GM03348 (cell line): ENCODE measurements around the gene USP28.
"Not testable (repeated sequence)": the region's sequence is repeated elsewhere in the genome, so short reads cannot be mapped to it uniquely, and the experiment has no call there.

Experiments
- DNase-seq: peaks from one replicate; pipeline ENCODE4 v3.0.0; 2012; ENCODE audit warnings: low spot score

USP28 gene, protein sequence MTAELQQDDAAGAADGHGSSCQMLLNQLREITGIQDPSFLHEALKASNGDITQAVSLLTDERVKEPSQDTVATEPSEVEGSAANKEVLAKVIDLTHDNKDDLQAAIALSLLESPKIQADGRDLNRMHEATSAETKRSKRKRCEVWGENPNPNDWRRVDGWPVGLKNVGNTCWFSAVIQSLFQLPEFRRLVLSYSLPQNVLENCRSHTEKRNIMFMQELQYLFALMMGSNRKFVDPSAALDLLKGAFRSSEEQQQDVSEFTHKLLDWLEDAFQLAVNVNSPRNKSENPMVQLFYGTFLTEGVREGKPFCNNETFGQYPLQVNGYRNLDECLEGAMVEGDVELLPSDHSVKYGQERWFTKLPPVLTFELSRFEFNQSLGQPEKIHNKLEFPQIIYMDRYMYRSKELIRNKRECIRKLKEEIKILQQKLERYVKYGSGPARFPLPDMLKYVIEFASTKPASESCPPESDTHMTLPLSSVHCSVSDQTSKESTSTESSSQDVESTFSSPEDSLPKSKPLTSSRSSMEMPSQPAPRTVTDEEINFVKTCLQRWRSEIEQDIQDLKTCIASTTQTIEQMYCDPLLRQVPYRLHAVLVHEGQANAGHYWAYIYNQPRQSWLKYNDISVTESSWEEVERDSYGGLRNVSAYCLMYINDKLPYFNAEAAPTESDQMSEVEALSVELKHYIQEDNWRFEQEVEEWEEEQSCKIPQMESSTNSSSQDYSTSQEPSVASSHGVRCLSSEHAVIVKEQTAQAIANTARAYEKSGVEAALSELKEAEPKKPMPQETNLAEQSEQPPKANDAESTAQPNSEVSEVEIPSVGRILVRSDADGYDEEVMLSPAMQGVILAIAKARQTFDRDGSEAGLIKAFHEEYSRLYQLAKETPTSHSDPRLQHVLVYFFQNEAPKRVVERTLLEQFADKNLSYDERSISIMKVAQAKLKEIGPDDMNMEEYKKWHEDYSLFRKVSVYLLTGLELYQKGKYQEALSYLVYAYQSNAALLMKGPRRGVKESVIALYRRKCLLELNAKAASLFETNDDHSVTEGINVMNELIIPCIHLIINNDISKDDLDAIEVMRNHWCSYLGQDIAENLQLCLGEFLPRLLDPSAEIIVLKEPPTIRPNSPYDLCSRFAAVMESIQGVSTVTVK

DNA sequence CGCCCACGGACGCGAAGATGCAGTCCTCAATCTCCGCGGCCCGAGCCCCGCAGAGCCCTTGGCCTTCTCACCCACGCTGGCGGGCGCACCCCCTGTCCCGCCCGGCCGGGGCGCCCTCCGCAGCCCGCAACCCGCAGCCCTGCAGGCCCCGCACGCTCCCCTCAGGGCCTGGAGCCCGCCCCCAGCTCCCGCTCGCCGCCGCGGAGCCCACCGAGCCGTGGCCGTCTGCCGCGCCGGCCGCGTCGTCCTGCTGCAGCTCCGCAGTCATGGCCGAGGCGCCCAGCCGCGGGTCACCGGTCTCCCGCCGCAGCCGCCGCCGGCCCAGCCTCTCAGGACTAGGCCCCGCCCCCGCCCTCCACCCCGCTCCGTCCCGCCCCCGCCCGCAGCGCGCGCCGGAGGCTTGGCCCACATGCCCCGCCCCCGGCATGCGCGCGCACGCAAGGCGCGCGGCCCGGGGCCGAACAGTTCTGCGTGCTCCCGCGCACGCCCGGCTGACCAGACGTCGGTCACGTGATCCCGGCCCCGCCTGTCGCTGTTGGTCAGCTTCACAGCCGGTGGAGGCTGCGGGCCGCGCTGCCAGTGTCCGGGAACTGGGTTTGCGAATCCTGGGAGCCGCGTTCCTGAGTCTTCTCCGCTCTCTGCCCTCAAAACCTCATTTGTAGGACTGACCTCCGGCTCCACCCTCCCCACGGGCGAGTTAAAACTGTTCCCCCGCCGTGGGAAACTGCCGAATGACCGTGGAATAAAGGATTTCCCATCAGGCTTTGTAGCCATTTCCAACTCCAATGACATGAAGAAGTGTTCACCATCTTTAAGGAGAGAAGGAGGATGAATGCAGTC, at the start of gene USP28:
TSS of gene USP28 (minus strand) at position 339 of the 840 bp plus-strand sequence. CDS start at position 268, 71 bp downstream.
- DNase-seq, result peak; percentile 100

DNA sequence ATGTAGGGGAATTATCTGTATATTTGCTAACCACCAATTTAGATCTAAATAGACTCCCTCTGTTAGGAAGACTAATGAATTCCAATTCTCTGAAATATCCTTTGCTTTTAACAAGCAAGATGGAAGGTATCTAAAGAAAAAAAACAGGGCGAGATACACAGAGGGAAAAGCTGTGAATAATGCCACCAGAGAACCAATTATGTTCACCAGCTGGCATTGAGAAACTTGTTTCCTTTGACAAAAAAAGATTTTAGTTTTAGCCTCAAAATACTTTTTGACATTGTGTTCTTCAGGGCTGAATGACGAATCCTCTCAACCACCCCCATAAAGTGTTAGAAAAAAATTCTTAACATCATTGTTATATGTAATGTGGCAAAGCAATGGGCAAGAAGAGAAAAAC, 48.2 kb upstream of the USP28 start:
- no peak for DNase-seq

DNA sequence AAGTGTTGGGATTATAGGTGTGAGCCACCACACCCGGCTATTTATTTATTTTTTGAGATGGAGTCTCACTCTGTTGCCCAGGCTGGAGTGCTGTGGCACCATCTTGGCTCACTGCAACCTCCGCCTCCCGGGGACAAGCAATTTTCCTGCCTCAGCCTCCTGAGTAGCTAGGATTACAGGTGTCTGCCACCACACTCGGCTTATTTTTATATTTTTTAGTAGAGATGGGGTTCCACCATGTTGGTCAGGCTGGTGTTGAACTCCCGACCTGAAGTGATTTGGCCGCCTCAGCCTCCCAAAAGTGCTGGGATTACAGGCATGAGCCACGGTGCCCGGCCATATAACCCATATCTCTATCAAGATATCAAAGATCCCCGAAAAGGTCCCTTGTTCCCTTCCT, 36.1 kb upstream of the USP28 start:
- DNase-seq, result not testable (repeated sequence)

DNA sequence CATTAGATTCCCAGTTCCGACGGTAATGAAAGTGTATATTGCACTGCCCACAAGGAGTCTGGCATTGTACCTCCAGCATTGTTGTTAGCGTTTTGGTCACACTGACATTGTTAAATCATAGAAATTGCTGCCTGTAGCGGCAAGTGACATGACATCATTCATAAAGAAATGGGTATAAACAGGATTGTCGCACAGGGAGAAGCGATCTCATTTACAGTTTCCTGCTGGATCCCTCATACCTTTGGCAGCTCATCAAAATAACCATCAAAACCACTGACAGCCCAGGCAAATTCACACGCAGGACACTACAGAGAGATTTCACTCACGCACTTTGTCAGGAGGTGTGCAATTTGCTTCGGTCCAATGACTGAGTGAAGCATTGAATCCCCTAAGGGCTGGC, 32.7 kb upstream of the USP28 start:
- no peak for DNase-seq

DNA sequence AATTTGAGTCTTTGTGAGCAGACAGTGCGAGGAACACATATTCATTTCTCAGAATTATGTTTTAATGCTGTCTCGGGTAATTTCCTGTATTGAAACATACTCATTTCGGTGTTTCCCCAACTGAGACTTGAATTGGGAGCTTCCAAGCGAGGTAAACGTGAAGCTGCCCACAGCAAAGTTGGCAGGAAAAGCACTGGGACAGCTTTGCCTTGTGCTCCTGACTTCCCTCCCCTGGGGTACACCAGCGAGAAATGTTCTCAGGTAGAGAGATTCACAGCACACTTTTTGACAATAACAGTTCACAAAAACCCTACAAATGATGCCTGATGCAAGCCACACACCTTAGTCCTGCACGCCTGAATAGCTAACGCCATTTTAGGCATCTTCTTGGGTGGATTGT, 32.3 kb upstream of the USP28 start:
- no peak for DNase-seq

DNA sequence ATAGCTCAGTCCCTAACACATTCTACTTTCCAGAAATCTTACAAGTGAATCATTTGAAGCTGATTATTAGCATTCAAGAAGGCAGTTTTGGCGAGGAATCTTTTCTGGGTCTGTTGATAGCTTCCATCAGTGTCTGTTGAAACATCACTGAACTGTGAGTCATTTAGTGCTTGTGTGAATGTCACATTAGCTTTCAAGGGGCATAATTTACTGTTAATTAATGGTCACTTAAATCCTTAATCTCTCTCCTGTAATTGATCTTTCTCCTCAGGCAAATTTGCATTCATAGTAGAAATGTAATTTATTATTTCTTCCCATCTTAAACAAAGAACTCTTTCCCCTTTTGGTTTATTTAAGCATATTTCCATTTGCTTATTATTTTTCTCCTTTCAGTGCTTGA, 31.8 kb upstream of the USP28 start:
- no peak for DNase-seq

DNA sequence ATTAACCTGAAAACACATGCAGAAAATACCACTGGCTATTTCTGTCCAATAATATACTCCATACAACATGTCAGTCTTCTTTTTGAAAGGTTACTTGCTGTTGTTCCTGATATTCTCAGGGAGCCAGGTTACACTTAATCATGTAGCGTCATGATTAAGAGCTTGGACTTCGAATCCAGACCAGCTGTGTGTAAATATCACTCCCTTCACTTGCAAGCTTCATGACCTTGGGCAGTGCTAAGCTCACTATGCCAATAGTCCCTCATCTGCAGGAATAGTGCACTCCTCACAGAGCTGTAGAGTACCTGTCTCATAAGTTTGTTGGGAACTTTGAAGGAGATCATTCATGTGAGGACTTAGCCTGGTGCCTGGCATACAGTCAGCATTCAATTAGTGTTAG, 31.1 kb upstream of the USP28 start:
- DNase-seq, result no peak

DNA sequence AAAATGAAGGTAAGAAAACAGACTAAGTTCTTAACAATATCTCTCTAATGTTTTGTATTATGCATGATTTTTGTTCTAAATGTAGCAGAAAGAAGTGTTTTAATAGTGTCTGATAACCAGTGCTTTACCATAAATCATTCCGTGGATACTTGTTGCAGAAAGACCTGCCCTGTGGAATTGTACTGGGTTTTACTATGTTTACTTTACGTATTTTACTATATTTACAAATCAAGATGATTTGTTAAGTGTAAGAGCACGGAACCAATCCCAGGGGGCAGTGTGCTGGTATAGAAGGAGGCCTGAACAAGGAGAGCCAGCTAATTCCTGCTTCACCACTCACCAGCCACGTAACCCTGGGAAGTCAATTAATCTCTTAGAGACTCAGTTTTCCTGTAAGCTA, 30.7 kb upstream of the USP28 start:
- no peak for DNase-seq

DNA sequence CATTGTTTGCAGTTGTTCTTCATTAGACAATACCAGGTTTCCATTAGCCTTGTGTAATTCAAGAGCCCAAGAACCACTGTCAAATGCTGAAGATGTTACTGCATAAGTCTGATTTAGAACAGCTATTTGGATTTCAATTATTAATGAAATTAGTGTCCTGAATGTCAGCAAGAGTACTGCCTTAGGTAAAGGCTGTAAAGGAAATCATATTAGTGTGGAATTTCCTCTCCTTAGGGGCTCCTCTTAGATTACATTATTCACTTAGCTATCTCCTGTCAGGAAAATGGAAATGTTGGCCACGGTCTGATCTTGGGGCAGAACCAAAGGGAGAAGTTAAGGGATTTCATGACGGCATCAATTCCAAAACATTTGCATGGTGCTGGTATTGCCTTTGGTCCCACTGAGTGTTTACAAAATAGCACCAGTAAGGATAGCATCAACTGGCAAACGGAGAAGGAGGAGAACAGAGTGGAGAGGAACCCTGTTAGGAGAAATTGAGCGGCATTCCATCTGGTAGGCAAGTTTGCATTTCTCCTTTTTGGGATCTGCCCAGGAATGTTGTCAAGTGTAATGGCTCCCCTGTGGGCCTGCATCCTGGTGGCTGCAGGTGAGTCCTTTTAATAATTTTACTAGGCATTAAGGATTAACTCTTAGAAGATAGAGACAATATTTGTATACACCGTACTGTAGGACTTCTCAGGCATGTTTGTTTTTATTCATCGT, 29.2 kb upstream of the USP28 start, which contains the start of gene HTR3B:
TSS of gene HTR3B (plus strand) at position 418 of the 723 bp plus-strand sequence. CDS start at position 556, 138 bp downstream.
- no peak for DNase-seq

DNA sequence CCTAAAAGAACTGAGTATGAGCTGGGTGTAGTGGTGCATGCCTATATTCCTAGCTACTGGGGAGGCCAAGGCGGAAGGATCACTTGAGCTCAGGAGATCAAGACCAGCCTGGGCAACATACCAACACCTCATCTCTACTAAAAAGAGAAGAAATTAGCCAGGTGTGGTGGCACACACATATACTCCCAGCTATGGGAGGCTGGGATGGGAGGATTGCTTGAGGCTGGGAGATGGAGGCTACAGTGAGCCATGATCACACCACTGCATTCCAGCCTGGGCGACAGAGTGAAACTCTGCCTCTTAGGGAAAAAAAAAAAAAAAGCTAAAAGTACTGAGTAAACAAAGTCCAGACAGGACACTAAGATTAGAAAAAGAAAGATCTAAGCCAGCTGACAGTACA, 25.8 kb upstream of the USP28 start:
- DNase-seq, result no peak

DNA sequence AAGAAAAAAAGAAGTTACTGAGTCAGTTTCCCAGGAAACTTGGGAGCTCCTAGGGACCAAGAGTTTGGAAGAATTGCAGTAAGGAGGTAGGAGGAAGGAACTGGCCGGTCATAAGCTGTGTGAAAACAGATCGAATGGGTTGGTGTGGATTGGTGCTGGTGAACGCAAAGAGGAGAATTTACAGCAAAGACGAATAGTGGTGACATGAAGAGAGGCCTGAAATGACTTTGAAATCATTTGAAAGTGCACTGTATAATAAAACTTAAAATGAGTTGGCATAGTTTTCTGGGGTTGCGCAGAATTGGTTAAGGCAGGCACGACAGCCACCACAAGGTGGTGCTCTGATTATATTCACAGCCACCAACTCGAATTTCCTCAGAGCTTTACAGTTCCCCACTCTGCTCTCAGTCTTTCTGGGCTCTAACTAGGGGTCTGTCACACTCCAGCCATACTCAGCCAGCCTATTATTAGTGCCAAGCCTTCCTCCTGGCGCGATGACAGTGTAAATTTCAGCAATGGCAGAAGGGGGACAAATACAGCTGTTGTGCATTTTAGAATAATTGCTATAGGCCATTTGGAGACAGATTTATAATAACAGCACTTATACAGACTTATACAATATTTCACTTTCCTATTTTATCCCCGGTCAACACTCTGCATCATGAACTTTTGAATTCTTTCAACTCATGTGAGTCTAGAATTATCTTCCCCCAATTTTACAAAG, 20.9 kb upstream of the USP28 start:
- peak; percentile 64 for DNase-seq

DNA sequence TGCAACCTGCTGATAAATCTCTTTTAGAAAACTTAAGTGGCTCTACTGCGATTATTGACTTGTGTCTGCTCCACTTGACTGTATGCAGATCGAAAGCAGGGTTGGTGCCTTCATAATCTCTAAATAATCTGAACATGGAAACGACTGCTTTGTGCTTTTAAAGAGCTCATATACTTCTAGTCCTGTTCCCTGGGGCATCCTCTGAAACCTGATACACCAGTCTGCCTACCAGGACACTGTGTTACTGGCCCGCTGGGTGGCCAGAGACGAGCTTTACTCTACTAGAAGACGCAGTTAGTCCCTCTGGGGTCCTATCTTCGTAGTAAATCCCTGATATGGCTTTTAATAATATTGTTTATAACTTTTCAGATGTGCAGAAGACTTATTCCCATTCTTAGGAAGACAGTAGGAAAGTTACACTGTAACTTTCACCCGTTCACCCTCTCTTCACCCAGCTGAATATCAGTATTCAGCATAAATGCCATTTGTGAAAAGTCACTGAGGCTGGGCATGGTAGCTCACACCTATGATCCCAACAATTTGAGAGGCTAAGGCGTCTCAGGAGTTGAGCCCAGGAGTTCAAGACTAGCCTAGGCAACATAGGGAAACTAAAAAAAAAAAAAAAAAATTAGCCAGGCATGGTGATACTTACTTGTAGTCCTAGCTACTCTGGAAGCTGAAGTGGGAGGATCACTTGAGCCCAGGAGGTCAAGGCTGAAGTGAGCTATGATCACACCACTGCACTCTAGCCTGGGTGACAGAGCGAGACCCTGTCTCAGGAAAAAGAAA, 20.2 kb upstream of the USP28 start:
- DNase-seq, result no peak

DNA sequence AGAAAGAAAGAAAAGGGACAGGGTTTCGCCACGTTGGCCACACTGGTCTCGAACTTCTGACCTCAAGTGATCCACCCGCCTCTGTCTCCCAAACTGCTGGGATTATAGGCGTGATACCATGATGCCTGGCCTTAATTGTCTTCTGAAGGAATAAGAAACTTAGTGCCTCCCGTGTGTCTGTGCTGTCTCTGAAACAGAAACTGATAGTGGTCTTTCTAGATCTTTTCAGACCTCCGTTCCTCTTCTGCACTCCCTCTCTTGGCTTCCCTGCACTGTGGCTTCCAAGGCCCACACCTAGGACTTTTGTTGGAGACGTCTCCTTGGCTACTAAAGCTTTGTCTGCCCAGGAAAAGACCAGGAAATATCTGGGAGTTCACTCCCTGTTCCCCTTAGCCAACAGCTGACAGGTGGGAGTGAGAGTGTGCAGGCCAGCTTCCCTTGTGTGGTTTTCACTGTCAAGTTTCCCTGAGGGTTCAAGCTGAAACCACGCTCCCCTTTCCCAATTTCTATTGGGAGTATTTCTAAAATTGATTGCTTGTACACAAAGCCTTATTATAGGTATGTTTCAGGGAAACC, 19.1 kb upstream of the USP28 start:
- no peak for DNase-seq

DNA sequence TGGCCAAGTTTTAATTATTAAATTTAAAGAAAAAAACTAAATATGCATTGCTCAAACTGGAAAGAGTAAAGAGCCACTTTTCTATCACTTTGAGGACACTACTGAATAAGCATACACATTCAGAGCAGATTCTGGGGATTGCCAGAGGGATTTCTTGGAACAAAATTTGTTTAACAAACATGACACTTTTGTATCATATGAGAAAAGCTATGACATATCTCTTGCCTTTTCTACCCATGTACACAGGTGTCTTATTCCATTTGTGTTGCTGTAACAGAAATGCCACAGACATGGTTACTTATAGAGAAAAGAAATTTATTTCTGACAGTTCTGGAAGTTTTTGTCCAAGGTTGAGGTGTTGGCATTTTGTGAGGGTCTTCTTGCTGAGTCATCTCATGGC, 13.5 kb upstream of the USP28 start:
- DNase-seq, result no peak

DNA sequence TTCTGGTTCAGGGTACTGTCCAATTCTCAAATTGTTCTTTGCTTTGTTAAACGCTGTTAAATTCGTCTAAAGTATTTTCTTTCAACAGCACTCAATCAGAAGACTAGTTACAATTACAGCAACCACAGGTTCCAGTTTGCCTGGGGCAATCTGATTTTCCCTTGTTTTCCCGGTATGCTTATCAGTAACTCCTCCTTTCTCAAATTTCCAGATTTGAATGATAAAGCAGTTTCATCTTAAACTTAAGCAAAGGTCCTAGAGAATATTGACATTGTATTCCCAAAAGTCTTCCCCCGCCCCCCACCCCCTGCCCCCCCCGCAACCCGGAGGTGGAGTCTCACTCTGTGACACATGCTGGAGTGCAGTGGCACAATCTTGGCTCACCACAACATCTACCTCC, 10.5 kb upstream of the USP28 start:
- no peak for DNase-seq

DNA sequence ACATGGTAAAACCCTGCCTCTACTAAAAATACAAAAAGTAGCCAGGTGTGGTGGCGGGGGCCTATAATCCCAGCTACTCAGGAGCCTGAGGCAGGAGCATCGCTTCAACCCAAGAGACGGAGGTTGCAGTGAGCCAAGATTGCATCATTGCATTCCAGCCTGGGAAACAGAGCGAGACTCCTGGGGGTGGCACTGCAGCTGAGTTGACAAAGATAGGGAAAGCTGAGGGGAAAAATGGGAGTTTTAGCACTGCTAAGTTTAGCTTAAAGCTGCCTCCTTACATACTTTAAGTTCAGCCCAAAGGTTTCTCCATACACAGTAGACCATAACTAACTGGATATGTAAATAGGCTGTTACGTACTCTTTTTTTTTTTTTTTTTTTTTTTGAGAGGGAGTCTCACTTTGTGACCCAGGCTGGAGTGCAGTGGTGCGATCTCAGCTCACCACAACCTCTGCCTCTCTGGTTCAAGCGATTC, 9.0 kb upstream of the USP28 start:
- peak; percentile 34 for DNase-seq

DNA sequence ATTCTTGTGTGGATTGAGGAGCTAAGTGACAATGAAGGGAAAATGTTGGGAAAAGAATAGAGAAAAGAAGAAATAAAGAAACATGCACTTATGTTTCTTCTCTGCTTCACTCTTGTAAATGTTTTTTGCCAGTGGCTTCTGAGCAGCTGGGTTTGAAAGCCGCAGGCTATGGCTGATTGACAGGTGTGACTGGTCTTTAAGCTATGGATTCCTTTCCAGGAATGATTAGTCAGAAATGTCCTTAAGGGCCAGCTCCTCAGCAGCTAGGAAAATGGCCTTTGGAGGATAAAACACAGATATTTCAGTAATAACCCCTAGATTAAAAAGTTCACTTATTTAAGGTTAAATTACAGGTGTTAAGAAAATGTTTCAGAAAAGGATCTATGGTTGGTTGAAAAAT, 6.5 kb upstream of the USP28 start:
- no peak for DNase-seq

DNA sequence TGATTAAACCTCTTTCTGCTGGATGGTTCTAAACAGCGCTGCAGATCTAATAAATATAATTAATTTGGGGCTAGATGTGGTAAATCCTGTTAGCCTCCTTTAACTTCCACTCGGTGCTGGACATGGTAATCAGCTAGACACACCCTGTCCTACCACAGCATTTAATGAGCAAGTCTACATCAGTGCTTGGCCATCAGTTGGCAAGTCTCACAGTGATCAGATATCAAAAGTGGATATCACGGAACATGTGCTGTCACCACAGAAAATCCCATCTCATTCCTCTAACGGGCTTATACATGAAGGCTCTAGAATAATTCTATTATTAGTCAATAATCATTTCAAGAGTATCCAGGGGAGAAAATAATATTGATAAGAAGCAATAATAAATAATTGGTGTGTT, 5.6 kb upstream of the USP28 start:
- no peak for DNase-seq

DNA sequence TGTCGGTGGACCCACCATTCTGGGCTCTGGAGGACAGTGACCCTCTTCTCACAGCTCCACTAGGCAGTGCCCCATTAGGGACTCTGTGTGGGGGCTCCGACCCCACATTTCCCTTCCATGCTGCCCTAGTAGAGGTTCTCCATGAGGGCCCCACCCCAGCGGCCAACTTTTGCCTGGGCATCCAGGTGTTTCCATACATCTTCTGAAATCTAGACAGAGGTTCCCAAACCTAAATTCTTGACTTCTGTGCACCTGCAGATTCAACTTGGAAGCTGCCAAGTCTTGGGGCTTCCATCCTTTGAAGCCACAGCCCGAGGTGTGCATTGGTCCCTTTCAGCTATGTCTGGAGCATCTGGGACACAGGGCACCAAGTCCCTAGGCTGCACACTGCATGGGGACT, 4.1 kb upstream of the USP28 start:
- not testable (repeated sequence) for DNase-seq
